Mucosa of descending colon (tissue), 3 donors: ENCODE data around the gene PLAGL1. TPM values are rescaled to one million over a fixed set of nuclear protein-coding genes. Genes with fewer than 3 reads are reported as not detected.
"Not testable (repeated sequence)": the region's sequence is repeated elsewhere in the genome, so short reads cannot be mapped to it uniquely, and the experiment has no call there.

Experiments
- ATAC-seq: fragments of 200-7000 bp; cut with Tn5 transposase; one replicate; pipeline ENCODE4 v1.9.1; 2020; ENCODE audit warnings: mild to moderate bottlenecking, moderate library complexity
- DNase-seq, 3 donors: peaks; one replicate each; pipeline ENCODE4 v3.0.0-alpha.2; 2020
- H3K36me3 ChIP-seq: fragments of 200-600 bp; one replicate; pipeline ENCODE4 v1.8.0; 2021; ENCODE audit warnings: low read depth, mild to moderate bottlenecking
- H3K4me1 ChIP-seq: fragments of 200-600 bp; one replicate; pipeline ENCODE4 v1.8.0; 2021; ENCODE audit warnings: low read depth, mild to moderate bottlenecking
- H3K4me3 ChIP-seq: fragments of 200-600 bp; one replicate; pipeline ENCODE4 v1.8.0; 2021; ENCODE audit warnings: mild to moderate bottlenecking
- H3K9me3 ChIP-seq: fragments of 200-600 bp; one replicate; pipeline ENCODE4 v1.8.0; 2021; ENCODE audit warnings: mild to moderate bottlenecking
- intact Hi-C, 2 donors: fragments of 100-400 bp; cut with DNase I in 1 of 2; cut with micrococcal nuclease in 1 of 2; formaldehyde crosslinking; loops; one replicate each; pipeline versions ENCODE4 v1.11.0 to v1.11.1; 2022; cut with DNase I, micrococcal nuclease
- total RNA-seq, 3 donors: library from RNA; stranded (reverse); fragmentation: NEBNext Ultra II Directional in 2 of 3; extraction: Animal tissue kit (Norgen Biotek cat#: 25700) in 2 of 3; gene quantifications; one replicate each; pipeline versions ENCODE4 v1.2.1 to v1.2.4, GENCODE V29; 2021 to 2023
- TF ChIP-seq, protein P1 (sequence below): fragments of 200-600 bp; IDR thresholded peaks from one replicate; pipeline ENCODE4 v1.8.0; 2022; ENCODE audit warnings: antibody characterized with exemption, mild to moderate bottlenecking
- donor health status: DM: no; HTN: no; CAD: no; lungs with moderate emphysema.
- donor health status: DM: no; HTN: no; CAD: no.
- donor health status: DM: no; HTN: yes; CAD: no.

PLAGL1 gene
- total RNA-seq, 3 donors from 2014 or later = 25.4 to 49.5 (median 46.0) TPM

DNA sequence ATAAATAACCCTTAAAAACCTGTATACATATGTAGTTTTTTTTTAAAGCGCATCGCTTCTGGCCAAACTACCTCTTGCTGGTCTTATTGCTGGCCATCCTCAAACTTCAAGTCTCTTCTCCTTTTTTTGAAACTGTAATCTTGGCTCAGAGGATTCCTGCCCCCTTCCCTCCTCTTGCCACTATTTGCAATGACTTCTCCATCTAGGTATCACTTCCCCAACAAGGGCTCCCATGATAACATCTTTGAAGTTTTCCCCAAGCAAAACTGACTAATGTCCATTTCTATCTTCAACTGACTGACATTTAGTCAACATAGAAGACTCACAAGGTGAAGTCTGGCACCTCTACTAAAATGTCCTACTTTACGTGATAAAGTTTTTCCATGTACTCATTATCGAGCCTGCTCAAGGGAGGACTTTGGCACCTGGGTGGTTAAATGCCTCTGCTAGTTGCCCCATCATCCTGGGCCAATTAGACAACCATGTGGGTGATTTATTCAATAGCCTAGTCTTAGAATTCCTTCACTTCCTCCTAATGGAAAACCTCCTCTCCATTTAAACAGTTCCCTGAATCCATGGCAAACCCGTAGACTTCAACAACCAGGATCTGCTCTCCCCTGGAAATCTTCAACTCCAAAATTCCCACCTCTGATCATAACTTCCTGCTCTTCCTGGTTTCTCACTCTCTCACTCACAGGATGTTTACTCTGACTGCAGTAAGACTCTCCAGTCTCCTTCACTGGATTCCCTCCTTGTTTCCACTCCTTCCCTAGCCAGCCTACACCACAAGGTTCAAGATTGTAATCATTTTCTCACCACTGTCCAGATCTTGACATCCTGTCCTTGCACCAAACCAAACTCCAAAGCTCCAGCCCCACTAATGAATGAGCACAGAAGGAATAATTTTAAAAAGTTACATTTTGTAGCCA is 9.4 kb upstream of the PLAGL1 start:
- H3K36me3 ChIP-seq = no peaks in the 10 kb centered on the region
- ATAC-seq (peak; percentile 72), DNase-seq (peak in 1 of 3 donors; percentile 13)
- H3K4me1 ChIP-seq = peaks cover 10% of the 10 kb centered on the region
- H3K4me3 ChIP-seq = no peak overlapping the region
- intact Hi-C loops = loop anchor here in 1 of 2 donors (5.0 to 10.0 kb wide), 2 partner anchors 73 to 445 kb away; no protein-coding TSS in a partner anchor
- no peaks in the 10 kb centered on the region for H3K9me3 ChIP-seq
- TF ChIP-seq, protein P1, sequence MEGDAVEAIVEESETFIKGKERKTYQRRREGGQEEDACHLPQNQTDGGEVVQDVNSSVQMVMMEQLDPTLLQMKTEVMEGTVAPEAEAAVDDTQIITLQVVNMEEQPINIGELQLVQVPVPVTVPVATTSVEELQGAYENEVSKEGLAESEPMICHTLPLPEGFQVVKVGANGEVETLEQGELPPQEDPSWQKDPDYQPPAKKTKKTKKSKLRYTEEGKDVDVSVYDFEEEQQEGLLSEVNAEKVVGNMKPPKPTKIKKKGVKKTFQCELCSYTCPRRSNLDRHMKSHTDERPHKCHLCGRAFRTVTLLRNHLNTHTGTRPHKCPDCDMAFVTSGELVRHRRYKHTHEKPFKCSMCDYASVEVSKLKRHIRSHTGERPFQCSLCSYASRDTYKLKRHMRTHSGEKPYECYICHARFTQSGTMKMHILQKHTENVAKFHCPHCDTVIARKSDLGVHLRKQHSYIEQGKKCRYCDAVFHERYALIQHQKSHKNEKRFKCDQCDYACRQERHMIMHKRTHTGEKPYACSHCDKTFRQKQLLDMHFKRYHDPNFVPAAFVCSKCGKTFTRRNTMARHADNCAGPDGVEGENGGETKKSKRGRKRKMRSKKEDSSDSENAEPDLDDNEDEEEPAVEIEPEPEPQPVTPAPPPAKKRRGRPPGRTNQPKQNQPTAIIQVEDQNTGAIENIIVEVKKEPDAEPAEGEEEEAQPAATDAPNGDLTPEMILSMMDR = no peak

DNA sequence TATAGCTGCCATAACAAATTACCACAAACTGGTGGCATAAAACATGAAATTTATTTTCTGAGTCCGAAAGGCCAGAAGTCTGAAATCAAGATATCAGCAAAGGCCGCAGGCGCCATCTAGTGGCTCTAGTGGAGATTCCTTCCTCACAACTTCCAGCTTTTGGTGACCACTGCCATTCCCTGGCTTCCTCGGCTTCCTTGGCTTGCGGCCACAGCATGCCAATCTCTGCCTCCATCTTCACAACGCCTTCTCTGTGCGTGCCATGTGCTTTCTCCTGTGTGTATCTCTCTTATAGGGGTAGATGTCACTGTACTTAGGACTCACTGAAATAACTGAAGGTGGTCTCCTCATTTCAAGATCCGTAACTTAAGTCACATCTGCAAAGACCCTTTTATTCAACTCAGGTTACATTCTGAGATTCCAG is 5.4 kb upstream of the PLAGL1 start:
- TF ChIP-seq, protein P1 = peak; percentile 60
- Histone ChIP-seq H3K4me3 (no peak overlapping the region), H3K36me3 (no peaks in the 10 kb centered on the region), H3K4me1 (peaks cover 10% of the 10 kb centered on the region), H3K9me3 (no peaks in the 10 kb centered on the region)
- DNase-seq = peak; percentile 70 to 86 (median 83)
- peak; percentile 88 for ATAC-seq
- intact Hi-C loops = loop anchor here (5.0 to 10.0 kb wide), 2 partner anchors 69 to 446 kb away; no protein-coding TSS in a partner anchor

DNA sequence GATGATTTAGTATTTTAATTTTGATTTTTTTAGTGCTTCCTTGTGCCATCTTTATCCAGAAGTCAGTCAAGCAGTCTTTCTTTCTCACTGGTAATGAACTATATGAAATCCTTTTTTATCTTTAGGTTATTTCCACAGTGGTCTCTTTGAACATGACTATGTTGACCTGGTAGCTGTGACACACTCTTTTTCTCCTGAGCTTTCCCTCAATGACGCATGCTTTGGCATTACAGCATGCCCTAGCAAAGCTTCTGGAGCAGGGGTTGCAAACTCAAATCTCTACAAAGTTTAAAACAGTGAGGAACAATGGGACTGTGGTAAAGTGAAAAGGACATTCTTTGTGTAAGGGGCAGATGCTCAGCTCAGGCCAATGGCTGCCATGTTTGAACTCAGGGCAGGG is 4.5 kb upstream of the PLAGL1 start:
- intact Hi-C loops = loop anchor here (5.0 to 10.0 kb wide), 2 partner anchors 68 to 445 kb away; no protein-coding TSS in a partner anchor
- H3K36me3 ChIP-seq = no peaks in the 10 kb centered on the region
- H3K4me3 ChIP-seq = no peak overlapping the region
- ATAC-seq (no peak), DNase-seq (no peak)
- TF ChIP-seq, protein P1 = no peak
- no peaks in the 10 kb centered on the region for H3K9me3 ChIP-seq
- peaks cover 10% of the 10 kb centered on the region for H3K4me1 ChIP-seq

DNA sequence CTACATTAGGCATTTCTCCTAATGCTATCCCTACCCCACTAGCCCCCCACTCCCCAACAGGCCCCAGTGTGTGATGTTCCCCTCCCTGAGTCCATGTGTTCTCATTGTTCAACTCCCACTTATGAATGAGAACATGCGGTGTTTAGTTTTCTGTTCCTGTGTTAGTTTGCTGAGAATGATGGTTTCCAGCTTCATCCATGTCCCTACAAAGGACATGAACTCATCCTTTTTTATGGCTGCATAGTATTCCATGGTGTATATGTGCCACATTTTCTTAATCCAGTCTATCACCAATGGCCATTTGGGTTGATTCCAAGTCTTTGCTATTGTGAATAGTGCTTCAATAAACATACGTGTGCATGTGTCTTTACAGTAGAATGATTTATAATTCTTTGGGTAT is 1.6 kb upstream of the PLAGL1 start:
- not testable (repeated sequence) for ATAC-seq, DNase-seq, H3K4me1 ChIP-seq, H3K4me3 ChIP-seq, H3K36me3 ChIP-seq, H3K9me3 ChIP-seq
- intact Hi-C loops = loop anchor here (5.0 to 10.0 kb wide), 2 partner anchors 65 to 442 kb away; no protein-coding TSS in a partner anchor

DNA sequence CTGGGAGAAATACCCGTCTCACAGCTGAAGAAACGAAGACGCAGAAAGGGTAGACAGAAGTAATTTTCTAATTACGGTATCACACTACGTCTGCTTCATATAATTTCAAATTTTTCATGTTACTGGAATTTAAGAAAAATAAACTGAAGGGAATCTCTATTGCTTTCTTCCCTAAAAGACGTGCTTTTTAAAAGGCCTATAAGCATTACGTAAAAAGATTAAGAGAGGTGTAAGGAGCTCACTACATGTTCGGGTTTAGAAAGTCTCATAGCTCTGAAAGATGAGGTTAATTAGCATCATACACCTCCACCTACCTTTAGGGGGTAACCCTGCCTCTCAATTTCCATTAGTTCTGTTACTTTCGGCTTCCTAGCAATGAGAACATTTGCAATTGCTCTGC is 787 bp upstream of the PLAGL1 start:
- no peaks in the 10 kb centered on the region for H3K36me3 ChIP-seq
- H3K4me3 ChIP-seq = no peak overlapping the region
- ATAC-seq = no peak
- TF ChIP-seq, protein P1 = no peak
- peaks cover 5% of the 10 kb centered on the region for H3K4me1 ChIP-seq
- intact Hi-C loops = no loop called here
- no peak for DNase-seq
- H3K9me3 ChIP-seq = no peaks in the 10 kb centered on the region
